ENCODE data around the gene ANGPT4.

Gene ANGPT4

GRCh38 chr20:824490-824889 is 91.6 kb downstream of the ANGPT4 start:
- no peak for TF ChIP-seq CTCF (IDR thresholded peaks at IDR 0.05; ENCODE audit: insufficient read depth, low read depth, low read length, missing control alignments)
- H3K4me3 ChIP-seq (ENCODE audit: low read length): no peak overlapping the region
- no peak for DNase-seq (ENCODE audit: low read depth)

GRCh38 chr20:823574-823902 is 92.6 kb downstream of the ANGPT4 start:
- DNase-seq (ENCODE audit: low read depth): no peak
- no peak overlapping the region for H3K4me3 ChIP-seq (ENCODE audit: low read length)
- TF ChIP-seq CTCF (IDR thresholded peaks at IDR 0.05; ENCODE audit: insufficient read depth, low read depth, low read length, missing control alignments): no peak

- no peak for TF ChIP-seq CTCF (IDR thresholded peaks at IDR 0.05; ENCODE audit: insufficient read depth, low read depth, low read length, missing control alignments)
- DNase-seq (ENCODE audit: low read depth): no peak
- H3K4me3 ChIP-seq (ENCODE audit: low read length): no peak overlapping the region
Observed at GRCh38 chr20:822651-823573, 93.2 kb downstream of the ANGPT4 start.

- no peak for TF ChIP-seq CTCF (IDR thresholded peaks at IDR 0.05; ENCODE audit: insufficient read depth, low read depth, low read length, missing control alignments)
- DNase-seq (ENCODE audit: low read depth): no peak
- no peak overlapping the region for H3K4me3 ChIP-seq (ENCODE audit: low read length)
Observed at GRCh38 chr20:821731-822065, 94.4 kb downstream of the ANGPT4 start.

GRCh38 chr20:821046-821730 is 94.9 kb downstream of the ANGPT4 start:
- TF ChIP-seq CTCF (IDR thresholded peaks at IDR 0.05; ENCODE audit: insufficient read depth, low read depth, low read length, missing control alignments): no peak
- no peak for DNase-seq (ENCODE audit: low read depth)
- H3K4me3 ChIP-seq (ENCODE audit: low read length): no peak overlapping the region

- TF ChIP-seq CTCF (IDR thresholded peaks at IDR 0.05; ENCODE audit: insufficient read depth, low read depth, low read length, missing control alignments): no peak
- no peak overlapping the region for H3K4me3 ChIP-seq (ENCODE audit: low read length)
- DNase-seq (ENCODE audit: low read depth): no peak
Observed at GRCh38 chr20:820323-820953, 95.7 kb downstream of the ANGPT4 start.

All from epithelial cell of esophagus (primary cell).